ENCODE results near the gene FYCO1.

DNA sequence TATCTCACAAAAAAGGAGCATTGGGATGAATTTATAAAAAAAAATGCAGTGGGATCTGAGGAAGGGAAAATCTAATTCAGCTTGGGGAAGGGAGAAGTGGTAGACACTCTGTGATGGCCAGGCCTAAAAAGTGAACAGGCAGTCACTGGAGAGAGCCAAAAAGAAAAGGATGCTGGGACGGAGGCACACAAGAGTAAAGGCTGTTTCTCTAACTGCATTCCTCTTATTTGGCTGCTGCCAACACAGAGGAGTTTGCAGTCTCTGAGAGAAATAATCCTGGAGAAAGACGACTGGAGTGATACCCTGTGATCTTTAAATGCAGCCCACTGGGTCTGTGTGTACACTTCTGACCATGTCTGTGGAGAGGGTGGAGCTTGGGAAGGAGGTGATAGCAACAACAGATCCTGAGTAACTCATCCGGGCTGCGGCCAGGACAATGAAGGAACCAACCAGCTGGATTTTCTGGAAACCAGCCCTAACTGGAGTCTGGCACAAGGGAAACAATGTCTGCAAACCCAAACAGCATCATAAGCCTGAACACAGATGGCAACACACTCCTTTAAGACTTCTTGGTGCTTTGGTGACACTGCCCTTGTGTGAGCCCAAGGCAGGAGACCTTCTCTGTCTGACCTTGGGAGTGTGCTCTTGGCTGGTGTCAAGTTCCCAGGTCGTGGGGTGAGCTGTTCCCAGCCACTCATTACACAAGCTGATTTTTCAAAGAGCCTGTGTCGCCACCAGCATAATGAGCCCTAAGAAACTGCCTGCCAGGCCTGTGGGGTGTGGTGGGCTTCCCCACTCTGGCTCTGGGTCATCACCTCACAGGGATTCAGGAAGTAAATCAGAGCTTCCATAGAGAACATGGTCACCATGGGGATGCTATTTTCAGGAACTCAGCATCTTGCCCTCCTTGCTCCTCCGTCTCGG, 8.0 kb downstream of the FYCO1 start:
- TF ChIP-seq HDAC2 (IDR thresholded peaks at IDR 0.05; ENCODE audit: borderline replicate concordance in 1 of 2, low read depth in 2 of 2, low read length in 2 of 2) (no peak), CTCF (IDR thresholded peaks at IDR 0.05; ENCODE audit: control extremely low read depth in 1 of 3, insufficient read depth in 1 of 3, low read depth in 1 of 3, low read length in 3 of 3) (no peak), POLR2A (IDR thresholded peaks at IDR 0.05; ENCODE audit: control extremely low read depth in 1 of 2, low read depth in 2 of 2, low read length in 2 of 2) (no peak), ZNF274 (IDR thresholded peaks at IDR 0.05; ENCODE audit: borderline replicate concordance, extremely low read depth, low read length) (no peak), MAX (IDR thresholded peaks at IDR 0.05) (no peak), JUN (IDR thresholded peaks at IDR 0.05; ENCODE audit: low read depth, low read length) (no peak), BRCA1 (IDR thresholded peaks at IDR 0.05; ENCODE audit: low read depth, low read length) (no peak), SP2 (IDR thresholded peaks at IDR 0.05; ENCODE audit: low read length) (no peak), YY1 (IDR thresholded peaks at IDR 0.05; ENCODE audit: low read depth, low read length) (no peak), NRF1 (IDR thresholded peaks at IDR 0.05; ENCODE audit: low read depth, low read length) (no peak), RBBP5 (IDR thresholded peaks at IDR 0.05; ENCODE audit: borderline replicate concordance, low read depth, low read length) (no peak)
